EL (cell line): ENCODE results near the gene STPG3.
A peak's percentile ranks its signal among the peaks of the same experiment; 100 is the strongest.

Source experiments
- DNase-seq: peaks from one replicate; pipeline ENCODE4 v3.0.0-alpha.2; 2016

STPG3 gene

DNA sequence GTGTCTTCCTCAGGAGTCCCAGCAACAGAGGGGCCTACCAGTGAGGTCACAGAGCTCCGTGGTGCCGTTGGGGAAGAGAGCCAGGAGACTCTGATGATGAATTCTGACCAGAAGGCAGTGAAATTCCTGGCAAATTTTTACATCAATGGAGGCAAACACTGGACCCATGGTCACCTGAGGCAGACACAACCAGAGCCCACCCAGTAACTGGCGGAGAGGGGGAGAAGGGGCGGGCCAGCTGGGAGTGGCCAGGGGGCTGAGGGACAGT is at the start of gene STPG3:
Gene STPG3 (plus strand): TSS at position 93 of the 268 bp plus-strand sequence. CDS start 1 bp downstream, at position 94.
- no peak for DNase-seq

DNA sequence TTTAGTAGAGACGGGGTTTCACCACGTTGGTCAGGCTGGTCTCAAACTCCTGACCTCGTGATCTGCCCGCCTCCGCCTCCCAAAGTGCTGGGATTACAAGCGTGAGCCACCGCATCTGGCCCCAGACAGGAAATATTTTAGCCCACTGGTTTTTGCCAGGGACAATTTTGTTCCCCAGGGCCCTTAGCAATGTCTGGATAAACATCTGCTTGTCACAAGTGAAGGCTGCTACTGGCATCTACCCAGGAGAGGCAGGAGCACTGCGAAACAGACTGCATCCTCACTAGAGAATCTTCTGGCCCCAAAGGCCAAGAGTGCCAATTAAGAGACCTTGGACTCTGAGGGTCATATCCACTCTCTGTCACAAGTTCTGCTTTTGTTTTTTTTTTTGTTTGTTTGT is 48.1 kb upstream of the STPG3 start:
- no peak for DNase-seq

DNA sequence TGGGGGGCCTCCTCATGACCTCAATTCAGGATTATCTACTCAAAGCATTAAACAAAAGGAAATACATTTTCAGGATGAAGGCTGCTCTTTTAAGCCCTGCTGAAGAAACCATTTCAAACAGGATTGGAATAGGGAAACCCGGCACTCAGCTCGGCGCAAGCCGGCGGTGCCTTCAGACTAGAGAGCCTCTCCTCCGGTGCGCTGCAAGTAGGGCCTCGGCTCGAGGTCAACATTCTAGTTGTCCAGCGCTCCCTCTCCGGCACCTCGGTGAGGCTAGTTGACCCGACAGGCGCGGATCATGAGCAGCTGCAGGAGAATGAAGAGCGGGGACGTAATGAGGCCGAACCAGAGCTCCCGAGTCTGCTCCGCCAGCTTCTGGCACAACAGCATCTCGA is 46.4 kb upstream of the STPG3 start:
- DNase-seq: no peak

DNA sequence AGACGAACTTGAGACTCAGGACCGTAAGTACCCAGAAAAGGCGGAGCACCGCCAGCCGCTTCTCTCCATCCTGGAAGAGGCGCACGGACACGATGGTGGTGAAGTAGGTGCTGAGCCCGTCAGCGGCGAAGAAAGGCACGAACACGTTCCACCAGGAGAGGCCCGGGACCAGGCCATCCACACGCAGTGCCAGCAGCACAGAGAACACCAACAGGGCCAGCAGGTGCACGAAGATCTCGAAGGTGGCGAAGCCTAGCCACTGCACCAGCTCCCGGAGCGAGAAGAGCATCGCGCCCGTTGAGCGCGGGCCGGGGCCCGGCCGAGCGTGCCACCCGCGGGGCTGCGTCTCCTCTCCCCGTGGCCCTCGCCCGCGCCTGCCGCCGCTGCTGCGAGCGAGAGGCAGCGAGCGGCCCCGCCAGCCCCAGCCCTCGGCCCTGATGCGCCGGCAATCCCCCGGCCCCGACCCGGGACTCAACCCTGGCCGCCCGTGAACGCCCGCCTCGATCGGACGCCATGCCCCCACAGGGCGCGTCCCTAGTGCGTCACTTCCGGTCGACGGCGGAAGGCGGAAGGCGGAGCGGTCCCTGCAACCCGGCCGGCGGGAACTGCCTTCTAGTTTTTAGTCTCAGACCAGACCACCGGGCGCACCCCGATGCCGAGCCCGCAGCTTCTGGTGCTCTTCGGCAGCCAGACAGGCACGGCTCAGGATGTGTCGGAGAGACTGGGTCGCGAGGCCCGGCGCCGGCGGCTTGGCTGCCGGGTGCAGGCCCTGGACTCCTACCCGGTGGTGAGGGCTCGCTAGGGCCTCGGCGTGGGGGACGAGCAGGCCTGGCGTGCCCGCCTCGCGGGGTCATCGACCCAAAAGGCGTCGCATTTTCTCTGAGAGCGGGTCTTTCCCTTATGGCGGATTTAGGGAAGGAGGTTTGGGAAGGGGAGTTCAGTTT is 45.7 kb upstream of the STPG3 start, which contains the start of the genes NDOR1 and TMEM203:
Gene NDOR1 (plus strand): TSS at position 575 of the 944 bp plus-strand sequence. CDS start 78 bp downstream, at position 653.
Gene TMEM203 (minus strand): TSS at position 523 of the 944 bp plus-strand sequence. CDS start 234 bp downstream, at position 289.
- peak; percentile 85 for DNase-seq

DNA sequence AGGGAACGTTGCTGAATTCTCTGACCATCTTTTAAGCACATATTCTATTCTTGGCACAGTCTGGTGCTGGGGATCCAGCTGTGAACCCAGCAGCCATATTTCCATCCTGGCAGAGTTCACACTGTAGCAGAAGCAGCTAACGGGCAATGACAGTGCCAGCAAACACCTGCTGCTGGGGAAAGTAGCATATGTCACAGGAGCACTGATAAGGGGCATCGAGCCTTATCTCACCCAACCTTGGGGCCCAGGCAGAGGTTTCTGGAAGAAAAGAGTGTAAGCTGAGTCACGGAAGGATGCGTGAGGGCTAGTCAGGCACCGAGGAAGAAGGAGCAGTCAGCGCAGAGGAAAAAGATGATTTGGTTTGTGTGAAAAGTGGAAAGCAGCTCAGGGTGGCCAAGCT is 44.5 kb upstream of the STPG3 start:
- no peak for DNase-seq

- no peak for DNase-seq
These were observed 39.6 kb upstream of the STPG3 start for GRCh38 chr9:137211532-137211931.

DNA sequence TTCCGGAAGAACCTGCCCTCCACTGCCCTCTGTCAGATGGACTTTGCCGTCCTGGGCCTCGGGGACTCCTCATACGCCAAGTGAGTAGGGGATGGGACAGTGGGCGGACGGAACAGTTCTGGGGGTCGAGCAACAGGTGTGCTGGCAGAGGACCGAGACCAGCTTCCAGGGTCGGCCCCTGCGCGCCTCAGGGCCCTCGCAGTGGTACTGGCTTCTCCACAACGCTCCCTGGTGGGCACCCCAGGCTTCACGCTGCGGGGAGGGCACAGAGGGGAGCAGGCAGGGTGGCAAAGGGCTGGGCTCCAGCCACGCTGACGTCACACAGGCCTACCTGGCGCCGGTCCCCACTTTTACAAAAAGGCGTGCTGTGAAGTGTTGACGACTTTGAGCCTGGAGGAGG is 38.6 kb upstream of the STPG3 start:
- DNase-seq: no peak

DNA sequence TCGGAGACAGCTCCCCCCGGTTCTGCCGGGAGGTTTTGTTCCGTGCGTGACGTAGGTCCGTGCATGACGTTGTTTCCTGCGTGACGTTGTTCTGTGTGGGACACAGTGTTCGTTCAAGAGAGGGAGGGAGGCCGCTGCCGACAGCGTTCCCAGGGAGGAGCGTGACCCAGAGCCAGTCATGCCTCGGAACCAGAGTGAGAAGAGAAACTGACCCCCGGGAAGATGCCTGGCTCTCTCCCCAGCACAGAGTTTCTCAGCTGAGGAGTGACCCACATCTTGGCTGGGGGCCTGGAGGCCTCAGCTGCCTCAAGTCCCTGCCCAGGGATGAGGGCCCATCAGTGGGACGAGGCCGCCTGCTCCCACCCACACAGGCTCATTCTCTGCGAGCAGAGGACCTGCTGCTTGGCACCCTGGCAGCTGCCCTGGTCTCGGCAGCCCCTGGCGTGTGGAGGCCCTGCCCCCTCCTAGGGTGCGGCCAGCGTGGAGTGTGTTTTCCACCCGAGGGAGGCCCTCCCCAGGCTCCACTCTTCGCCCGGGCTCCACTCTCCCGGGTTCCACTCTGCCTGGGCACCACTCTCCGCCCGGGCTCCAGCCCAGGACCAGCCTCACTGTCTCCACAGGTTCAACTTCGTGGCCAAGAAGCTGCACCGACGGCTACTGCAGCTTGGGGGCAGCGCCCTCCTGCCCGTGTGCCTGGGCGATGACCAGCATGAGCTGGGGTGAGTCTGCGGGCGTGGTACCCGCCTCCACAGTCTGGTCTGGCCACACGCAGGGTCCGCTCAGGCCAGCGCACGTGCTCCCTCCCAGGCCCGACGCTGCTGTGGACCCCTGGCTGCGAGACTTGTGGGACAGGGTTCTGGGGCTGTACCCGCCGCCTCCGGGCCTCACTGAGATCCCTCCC is 37.7 kb upstream of the STPG3 start:
- no peak for DNase-seq

DNA sequence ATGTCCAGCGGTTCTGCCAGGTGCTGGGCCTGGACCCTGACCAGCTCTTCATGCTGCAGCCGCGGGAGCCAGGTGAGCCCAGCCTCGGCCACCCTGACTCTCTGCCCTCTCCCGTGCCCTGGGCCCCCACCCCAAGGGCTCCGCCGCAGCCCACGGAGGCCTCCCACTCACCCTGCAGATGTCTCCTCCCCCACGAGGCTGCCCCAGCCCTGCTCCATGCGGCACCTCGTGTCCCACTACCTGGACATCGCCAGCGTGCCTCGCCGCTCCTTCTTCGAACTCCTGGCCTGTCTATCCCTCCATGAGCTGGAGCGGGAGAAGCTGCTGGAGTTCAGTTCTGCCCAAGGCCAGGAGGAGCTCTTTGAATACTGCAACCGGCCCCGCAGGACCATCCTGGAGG is 36.5 kb upstream of the STPG3 start:
- DNase-seq: no peak

- no peak for DNase-seq
These were observed 35.7 kb upstream of the STPG3 start for GRCh38 chr9:137215196-137215986.

- no peak for DNase-seq
These were observed 34.7 kb upstream of the STPG3 start for GRCh38 chr9:137216188-137216965.

- DNase-seq: no peak
These were observed 33.5 kb upstream of the STPG3 start for GRCh38 chr9:137217276-137218211.

DNA sequence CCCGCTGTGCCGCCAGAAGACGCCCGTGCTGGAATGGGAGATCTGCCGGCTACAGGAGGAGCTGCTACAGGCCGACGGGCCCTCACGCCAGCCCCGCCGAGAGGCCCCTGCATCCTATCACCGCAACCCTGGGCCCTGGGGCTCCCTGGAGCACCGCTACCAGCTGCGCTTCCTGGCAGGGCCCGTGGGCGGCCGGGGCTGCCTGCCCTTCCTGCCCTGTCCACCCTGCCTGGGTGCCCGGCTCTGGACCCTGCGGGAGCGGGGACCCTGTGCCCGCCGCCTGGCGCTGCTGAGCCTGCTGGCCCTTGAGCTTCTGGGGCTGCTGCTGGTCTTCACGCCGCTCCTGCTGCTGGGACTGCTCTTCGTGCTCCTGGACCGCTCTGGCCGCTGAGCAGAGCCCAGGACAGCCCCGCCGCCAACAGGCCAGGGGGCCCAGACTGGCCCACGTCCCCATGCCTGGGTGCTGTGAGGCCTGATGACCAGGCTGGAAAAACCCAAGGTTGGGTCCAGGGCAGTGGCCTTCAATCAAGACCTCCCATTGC is 32.8 kb upstream of the STPG3 start:
- DNase-seq: no peak

DNA sequence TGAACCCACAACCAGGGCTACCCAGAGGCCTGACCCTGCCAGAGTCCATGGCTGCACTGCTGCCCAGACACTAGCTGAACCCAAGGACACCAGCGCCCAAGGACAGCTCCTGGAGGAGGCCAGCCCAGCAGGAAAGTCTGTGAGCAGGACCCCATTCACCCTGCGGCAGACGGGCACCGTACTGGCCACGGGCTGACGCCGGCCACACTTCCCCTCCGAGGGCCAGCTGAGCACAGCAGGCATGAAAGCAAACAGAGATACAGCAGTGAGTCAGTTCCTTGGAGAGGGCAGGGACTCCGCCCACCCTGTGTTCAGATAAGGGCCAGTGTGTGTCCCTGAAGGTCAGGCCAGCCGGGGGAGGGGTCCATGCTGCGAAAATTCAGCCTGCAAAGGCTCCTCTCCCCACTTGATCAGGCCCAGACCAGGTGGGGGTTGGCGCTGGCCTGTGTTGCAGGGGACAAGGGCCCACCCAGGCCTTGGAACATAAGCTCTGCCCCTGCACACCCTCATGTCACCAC is 32.3 kb upstream of the STPG3 start:
- DNase-seq: peak; percentile 44

DNA sequence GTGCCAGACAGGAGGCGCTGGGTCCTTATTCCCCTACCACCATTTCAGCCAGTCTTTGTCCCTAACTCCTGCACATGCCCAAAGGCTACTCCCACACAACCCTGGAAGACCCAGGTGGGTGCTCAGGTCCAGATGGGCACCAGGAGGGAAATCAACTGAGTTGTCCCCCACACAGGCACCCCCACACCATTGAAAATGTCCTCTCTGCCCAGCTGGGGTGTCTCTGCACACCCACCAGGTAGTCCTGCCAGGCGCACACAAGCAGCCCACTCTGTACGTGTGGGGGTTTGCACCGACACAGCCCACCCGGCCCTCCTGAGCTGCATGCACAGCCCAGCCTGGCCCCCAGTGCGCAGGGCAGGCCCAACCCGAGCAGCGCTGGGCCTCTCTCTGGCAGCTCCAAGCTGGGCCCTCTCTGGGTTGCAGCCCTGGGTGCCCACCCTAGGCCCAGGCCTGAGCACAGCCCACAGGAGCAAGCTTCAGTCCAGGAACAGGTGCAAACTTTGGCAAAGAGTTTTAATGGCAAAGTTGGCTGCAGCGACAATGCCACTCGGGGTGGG is 31.2 kb upstream of the STPG3 start:
- no peak for DNase-seq

- DNase-seq: no peak
These were observed 30.6 kb upstream of the STPG3 start for GRCh38 chr9:137220317-137221094.

DNA sequence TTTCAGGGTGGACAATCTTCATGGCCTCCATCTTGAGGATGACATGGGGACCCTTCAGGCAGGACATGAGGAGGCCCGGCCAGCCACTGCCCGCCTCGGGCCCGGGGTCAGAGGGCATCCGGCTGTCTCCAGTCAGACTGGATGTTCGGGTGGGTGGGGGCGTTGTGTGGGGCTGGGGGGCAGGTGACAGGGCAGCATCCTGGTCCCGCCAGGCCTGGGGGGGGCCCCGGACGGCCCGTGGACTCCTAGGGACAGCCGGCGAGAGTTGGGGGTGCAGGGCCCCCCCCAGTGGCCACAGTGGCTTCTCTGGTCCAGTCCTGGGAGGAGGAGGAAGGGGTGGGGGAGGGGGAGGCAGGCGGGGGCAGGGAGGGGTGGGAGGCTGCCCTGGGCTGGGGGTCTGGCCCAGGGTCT is 30.0 kb upstream of the STPG3 start:
- DNase-seq: no peak

DNA sequence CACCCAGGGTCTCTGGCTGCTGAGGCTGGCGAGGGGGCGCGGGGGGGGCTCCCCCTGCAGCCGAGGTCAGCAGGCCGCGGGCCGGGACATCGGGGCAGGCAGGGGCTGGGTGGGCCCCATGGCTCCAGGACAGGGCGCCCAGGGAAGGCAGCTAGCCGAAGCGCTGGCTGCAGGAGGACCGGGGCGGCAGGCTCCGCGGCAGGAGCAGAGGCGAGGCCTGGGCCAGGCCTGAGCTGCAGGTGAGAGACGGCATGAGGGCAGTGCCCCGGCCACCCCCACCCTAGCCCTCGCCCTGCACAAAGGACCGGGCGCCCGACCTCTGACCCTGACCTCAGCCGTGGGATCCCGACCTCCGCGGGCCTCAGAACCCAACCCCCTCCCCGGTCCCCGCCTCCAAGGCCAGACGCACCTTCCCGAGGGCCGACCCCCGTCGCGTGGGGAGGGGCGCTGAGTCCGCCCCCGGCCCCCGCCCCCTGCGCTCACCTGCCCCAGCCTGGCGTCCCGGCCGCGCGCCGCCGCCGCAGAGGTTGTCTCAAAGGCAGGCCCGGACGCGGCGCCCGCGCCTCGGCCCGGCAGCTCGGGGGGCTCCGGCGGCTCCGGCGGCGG is 29.5 kb upstream of the STPG3 start:
- no peak for DNase-seq
